Amygdala (tissue), 56 donors: Measurements from ENCODE around the gene AKAP10.
A peak's percentile ranks its signal among the peaks of the same experiment; 100 is the strongest.
"Not testable (repeated sequence)": the region's sequence is repeated elsewhere in the genome, so short reads cannot be mapped to it uniquely, and the experiment has no call there.

ENCODE experiments used
- DNase-seq, 56 donors: peaks; one replicate each; lab custom pipeline; 2025; lab: John Stamatoyannopoulos, UW

Gene AKAP10

GRCh38 chr17:19938736-19939135 is 38.9 kb downstream of the AKAP10 start:
- no peak for DNase-seq

- DNase-seq = no peak
Observed at GRCh38 chr17:19937522-19937921, 40.1 kb downstream of the AKAP10 start.

GRCh38 chr17:19935169-19935568 is 42.5 kb downstream of the AKAP10 start:
- DNase-seq = no peak

- DNase-seq = no peak
Observed at GRCh38 chr17:19933628-19934027, 44.0 kb downstream of the AKAP10 start.

GRCh38 chr17:19933221-19933620 is 44.4 kb downstream of the AKAP10 start:
- no peak for DNase-seq

GRCh38 chr17:19928299-19928698 is 49.3 kb downstream of the AKAP10 start:
- DNase-seq = no peak

- DNase-seq = no peak
Observed at GRCh38 chr17:19915245-19915978, 62.2 kb downstream of the AKAP10 start.

GRCh38 chr17:19911033-19911432 is 66.6 kb downstream of the AKAP10 start:
- no peak for DNase-seq

- DNase-seq = no peak
Observed at GRCh38 chr17:19909139-19909538, 68.5 kb downstream of the AKAP10 start.

- no peak for DNase-seq
Observed at GRCh38 chr17:19905502-19905901, 72.1 kb downstream of the AKAP10 start.

- peak in 24 of 56 donors; percentile 2 to 69 (median 16) for DNase-seq
Observed at GRCh38 chr17:19904924-19905323, 72.7 kb downstream of the AKAP10 start.

- no peak for DNase-seq
Observed at GRCh38 chr17:19904412-19904811, 73.2 kb downstream of the AKAP10 start.

- no peak for DNase-seq
Observed at GRCh38 chr17:19900809-19901208, 76.8 kb downstream of the AKAP10 start.

- no peak for DNase-seq
Observed at GRCh38 chr17:19897903-19898302, 79.7 kb downstream of the AKAP10 start.

- no peak for DNase-seq
Observed at GRCh38 chr17:19897090-19897837, 80.4 kb downstream of the AKAP10 start.

GRCh38 chr17:19896679-19897078 is 80.9 kb downstream of the AKAP10 start:
- no peak for DNase-seq

- DNase-seq = not testable (repeated sequence)
Observed at GRCh38 chr17:19890554-19890953, 87.1 kb downstream of the AKAP10 start.

- DNase-seq = not testable (repeated sequence)
Observed at GRCh38 chr17:19890001-19890400, 87.6 kb downstream of the AKAP10 start.

GRCh38 chr17:19886116-19886515 is 91.5 kb downstream of the AKAP10 start:
- no peak for DNase-seq

- DNase-seq = no peak
Observed at GRCh38 chr17:19883537-19884215, 94.0 kb downstream of the AKAP10 start.

GRCh38 chr17:19880393-19880792 is 97.2 kb downstream of the AKAP10 start:
- DNase-seq = no peak
